ENCODE measurements around the gene NUMB. TPM values are rescaled to one million over a fixed set of nuclear protein-coding genes. Genes with fewer than 3 reads are reported as not detected.
"Not testable (repeated sequence)": the region's sequence is repeated elsewhere in the genome, so short reads cannot be mapped to it uniquely, and the experiment has no call there.

The NUMB gene
- total and polyA plus RNA-seq, 9 donors: 32.9 to 78.2 (median 67.6) TPM

DNA sequence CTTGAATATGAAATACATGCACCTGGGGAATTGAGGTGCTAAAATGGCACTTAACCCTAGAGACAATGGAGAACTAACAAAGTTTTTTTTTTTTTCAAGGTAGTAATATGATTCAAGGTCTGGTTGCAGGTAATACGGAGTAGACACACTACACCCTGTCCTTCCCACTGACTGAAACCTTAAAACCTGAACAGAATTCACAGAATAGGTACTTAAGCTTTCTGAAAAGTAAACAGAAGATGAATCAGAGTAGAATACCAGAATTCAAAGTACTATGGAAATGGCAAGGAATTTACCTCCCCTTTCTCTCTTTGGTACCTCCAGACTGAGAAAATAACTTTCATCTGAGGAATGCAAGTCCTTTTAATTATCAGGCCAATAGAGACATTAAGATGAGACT, 133.8 kb downstream of the NUMB start:
- no peaks in the 10 kb centered on the region for H3K9me3 ChIP-seq
- DNase-seq: no peak
- no peaks in the 10 kb centered on the region for H3K36me3 ChIP-seq
- no peaks in the 10 kb centered on the region for H3K4me1 ChIP-seq (ENCODE audit: insufficient read depth)
- no peak overlapping the region for H3K27ac ChIP-seq
- no peaks in the 10 kb centered on the region for H3K27me3 ChIP-seq
- no peak for TF ChIP-seq POLR2A (IDR thresholded peaks at IDR 0.05)
- 96 to 100% (median 97%) methylated on average over 1 of the region's 1 CpG for WGBS, 3 donors
- intact Hi-C loops (cut with DNase I): no loop called here
- H3K4me3 ChIP-seq: no peak overlapping the region

DNA sequence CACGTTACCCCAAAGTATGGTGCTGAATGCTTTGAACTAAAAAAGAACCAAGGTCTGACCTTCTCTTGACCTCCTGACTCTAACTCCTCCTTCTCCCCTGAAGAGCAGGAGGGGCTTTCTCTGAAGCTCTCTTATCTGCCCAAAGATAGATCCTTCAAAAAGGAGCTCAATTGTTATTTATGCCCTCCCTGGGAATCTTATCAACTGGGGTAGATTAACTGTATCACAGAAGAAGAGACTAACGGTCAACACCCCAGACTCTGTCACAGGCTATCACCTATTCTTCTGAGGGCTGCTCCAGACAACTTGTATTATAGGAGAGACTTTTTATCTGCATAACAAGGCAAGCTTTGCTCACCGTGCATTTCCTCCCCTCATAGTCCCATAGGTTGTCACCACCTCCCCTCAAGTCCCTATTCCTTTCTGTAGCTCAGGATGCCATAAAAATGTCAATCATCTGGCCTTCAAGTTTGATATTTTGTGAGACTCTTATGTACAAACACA, 134.4 kb downstream of the NUMB start:
- TF ChIP-seq POLR2A (IDR thresholded peaks at IDR 0.05) (no peak), EP300 (IDR thresholded peaks at IDR 0.05) (no peak)
- TF ChIP-seq, protein P1, sequence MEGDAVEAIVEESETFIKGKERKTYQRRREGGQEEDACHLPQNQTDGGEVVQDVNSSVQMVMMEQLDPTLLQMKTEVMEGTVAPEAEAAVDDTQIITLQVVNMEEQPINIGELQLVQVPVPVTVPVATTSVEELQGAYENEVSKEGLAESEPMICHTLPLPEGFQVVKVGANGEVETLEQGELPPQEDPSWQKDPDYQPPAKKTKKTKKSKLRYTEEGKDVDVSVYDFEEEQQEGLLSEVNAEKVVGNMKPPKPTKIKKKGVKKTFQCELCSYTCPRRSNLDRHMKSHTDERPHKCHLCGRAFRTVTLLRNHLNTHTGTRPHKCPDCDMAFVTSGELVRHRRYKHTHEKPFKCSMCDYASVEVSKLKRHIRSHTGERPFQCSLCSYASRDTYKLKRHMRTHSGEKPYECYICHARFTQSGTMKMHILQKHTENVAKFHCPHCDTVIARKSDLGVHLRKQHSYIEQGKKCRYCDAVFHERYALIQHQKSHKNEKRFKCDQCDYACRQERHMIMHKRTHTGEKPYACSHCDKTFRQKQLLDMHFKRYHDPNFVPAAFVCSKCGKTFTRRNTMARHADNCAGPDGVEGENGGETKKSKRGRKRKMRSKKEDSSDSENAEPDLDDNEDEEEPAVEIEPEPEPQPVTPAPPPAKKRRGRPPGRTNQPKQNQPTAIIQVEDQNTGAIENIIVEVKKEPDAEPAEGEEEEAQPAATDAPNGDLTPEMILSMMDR (IDR thresholded peaks at IDR 0.05): no peak
- no peaks in the 10 kb centered on the region for H3K36me3 ChIP-seq
- H3K4me1 ChIP-seq (ENCODE audit: insufficient read depth): no peaks in the 10 kb centered on the region
- intact Hi-C loops (cut with DNase I): no loop called here
- H3K4me3 ChIP-seq: no peak overlapping the region
- DNase-seq: no peak
- 50 to 60% (median 59%) methylated on average over 3 of the region's 3 CpGs for WGBS, 3 donors
- no peaks in the 10 kb centered on the region for H3K27me3 ChIP-seq
- H3K27ac ChIP-seq: no peak overlapping the region
- H3K9me3 ChIP-seq: no peaks in the 10 kb centered on the region

DNA sequence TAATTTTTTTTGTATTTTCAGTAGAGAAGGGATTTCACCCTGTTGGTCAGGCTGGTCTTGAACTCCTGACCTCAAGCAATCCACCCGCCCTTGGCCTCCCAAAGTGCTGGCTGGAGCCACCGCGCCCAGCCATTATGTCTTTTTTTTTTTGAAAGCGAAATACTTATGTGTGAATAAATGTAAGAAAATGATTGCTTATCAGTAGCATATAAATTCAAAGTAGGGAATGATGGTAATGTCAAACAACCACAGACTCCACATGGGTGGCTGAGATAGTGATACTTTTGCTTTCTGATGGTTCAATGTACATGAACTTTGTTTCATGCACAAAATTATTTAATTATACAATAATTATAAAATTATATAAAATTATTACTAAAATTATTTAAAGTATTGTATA, 145.2 kb downstream of the NUMB start:
- no peaks in the 10 kb centered on the region for H3K4me1 ChIP-seq (ENCODE audit: insufficient read depth)
- H3K27ac ChIP-seq: no peak overlapping the region
- no peaks in the 10 kb centered on the region for H3K27me3 ChIP-seq
- WGBS, 3 donors: 96 to 98% (median 96%) methylated on average over 4 of the region's 4 CpGs
- no peak for DNase-seq
- no peak overlapping the region for H3K4me3 ChIP-seq
- intact Hi-C loops (cut with DNase I): no loop called here
- H3K9me3 ChIP-seq: no peaks in the 10 kb centered on the region
- TF ChIP-seq POLR2A (IDR thresholded peaks at IDR 0.05): no peak
- TF ChIP-seq EP300 (IDR thresholded peaks at IDR 0.05): no peak
- TF ChIP-seq, protein P1 (IDR thresholded peaks at IDR 0.05): no peak
- H3K36me3 ChIP-seq: no peaks in the 10 kb centered on the region

DNA sequence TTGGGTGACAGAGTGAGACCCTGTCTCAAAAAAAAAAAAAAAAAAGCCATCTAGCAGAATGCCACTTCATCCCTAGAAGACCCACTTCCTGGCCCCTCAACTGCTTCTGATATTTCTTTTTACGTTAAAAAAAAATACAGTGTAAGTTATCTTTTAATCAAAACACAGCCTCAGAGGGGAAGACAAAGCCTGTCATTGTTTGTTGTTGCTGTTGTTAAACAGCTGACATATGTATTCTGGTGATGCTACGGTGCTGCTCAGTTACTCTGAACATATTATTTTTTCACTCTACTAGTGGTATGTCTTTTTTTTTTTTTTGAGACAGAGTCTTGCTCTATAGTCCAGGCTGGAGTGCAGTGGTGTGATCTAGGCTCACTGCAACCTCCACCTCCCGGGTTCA, 145.7 kb downstream of the NUMB start:
- no peaks in the 10 kb centered on the region for H3K36me3 ChIP-seq
- no peak overlapping the region for H3K27ac ChIP-seq
- 90 to 94% (median 91%) methylated on average over 3 of the region's 3 CpGs for WGBS, 3 donors
- H3K27me3 ChIP-seq: no peaks in the 10 kb centered on the region
- H3K9me3 ChIP-seq: no peaks in the 10 kb centered on the region
- DNase-seq: no peak
- H3K4me1 ChIP-seq (ENCODE audit: insufficient read depth): no peaks in the 10 kb centered on the region
- TF ChIP-seq EP300 (IDR thresholded peaks at IDR 0.05): no peak
- TF ChIP-seq POLR2A (IDR thresholded peaks at IDR 0.05): no peak
- TF ChIP-seq, protein P1 (IDR thresholded peaks at IDR 0.05): no peak
- H3K4me3 ChIP-seq: no peak overlapping the region
- intact Hi-C loops (cut with DNase I): no loop called here

DNA sequence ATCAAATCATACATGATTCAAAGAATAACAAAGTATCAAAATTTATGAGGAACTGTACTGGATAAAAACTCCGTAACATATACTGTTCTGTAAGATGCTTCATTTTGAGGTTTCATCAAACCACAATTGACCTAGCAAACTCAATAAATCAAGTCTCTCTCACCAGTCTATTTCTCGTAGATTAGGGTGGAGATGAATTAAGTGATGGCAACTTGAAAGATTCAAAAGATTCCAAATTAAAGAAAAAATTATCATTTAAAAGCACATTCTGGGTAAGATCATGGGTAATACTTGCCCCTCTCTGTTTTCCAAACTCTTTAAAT, 146.7 kb downstream of the NUMB start:
- H3K4me3 ChIP-seq: no peak overlapping the region
- H3K27ac ChIP-seq: no peak overlapping the region
- H3K9me3 ChIP-seq: no peaks in the 10 kb centered on the region
- WGBS, 3 donors: 85 to 91% (median 91%) methylated on average over 2 of the region's 2 CpGs
- H3K36me3 ChIP-seq: no peaks in the 10 kb centered on the region
- H3K27me3 ChIP-seq: no peaks in the 10 kb centered on the region
- H3K4me1 ChIP-seq (ENCODE audit: insufficient read depth): no peaks in the 10 kb centered on the region
- intact Hi-C loops (cut with DNase I): no loop called here
- TF ChIP-seq, protein P1 (IDR thresholded peaks at IDR 0.05): no peak
- TF ChIP-seq EP300 (IDR thresholded peaks at IDR 0.05): no peak
- no peak for TF ChIP-seq POLR2A (IDR thresholded peaks at IDR 0.05)
- no peak for DNase-seq

DNA sequence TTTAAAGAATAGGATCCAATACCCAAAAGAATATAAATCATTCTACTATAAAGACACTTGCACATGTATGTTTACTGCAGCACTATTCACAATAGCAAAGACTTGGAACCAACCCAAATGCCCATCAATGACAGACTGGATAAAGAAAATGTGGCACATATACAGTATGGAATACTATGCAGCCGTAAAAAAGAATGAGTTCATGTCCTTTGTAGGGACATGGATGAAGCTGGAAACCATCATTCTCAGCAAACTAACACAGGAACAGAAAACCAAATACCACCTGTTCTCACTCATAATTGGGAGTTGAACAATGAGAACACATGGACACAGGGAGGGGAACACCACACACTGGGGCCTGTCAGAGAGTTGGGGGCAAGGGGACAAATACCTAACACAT, 149.1 kb downstream of the NUMB start:
- H3K36me3 ChIP-seq; H3K4me1 ChIP-seq (ENCODE audit: insufficient read depth); H3K27me3 ChIP-seq; intact Hi-C loops (cut with DNase I); H3K27ac ChIP-seq; H3K4me3 ChIP-seq; H3K9me3 ChIP-seq; DNase-seq: not testable (repeated sequence)
- WGBS, 3 donors: 88 to 95% (median 93%) methylated on average over 1 of the region's 1 CpG
